ENCODE measurements around the gene C1QTNF1.

DNA sequence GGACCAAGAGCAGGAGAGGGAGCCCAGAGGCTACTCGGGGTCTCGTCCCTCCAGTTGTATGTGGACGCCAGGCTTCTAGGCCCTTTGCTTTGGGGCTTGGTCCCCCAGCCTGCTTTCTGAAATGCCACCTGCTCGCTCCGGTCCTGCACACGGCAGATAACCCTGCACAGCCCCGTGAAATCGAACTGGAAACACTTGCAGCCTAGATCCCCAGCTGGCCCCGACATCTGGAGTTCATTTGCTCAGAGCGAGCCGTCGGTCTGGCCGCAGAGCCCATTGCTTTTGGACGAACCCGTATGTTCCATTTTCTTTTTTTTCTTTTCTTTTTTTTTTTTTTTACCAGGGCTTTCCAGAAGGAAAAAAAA lies 22.9 kb downstream of the C1QTNF1 start:
- TF ChIP-seq CCNT2 (IDR thresholded peaks at IDR 0.05; ENCODE audit: borderline replicate concordance, extremely low read depth, insufficient read length, low read depth, low read length) (no peak), ZKSCAN1 (IDR thresholded peaks at IDR 0.05; ENCODE audit: low read depth, low read length) (no peak)

Data from K562 (cell line).